Neural progenitor cell (in vitro differentiated cells): ENCODE results near the gene CACFD1. TPM values are rescaled to one million over a fixed set of nuclear protein-coding genes. Genes with fewer than 3 reads are reported as not detected.

Source experiments
- DNase-seq: peaks from one replicate; pipeline ENCODE4 v3.0.0-alpha.2; 2016; ENCODE audit warnings: low spot score
- H2AFZ ChIP-seq: fragments of 200-600 bp; sonication (generic); replicated peaks from 2 replicates; pipeline ENCODE4 v1.6.1; 2016; ENCODE audit warnings: antibody characterized with exemption
- H3F3A ChIP-seq: fragments of 200-600 bp; sonication (generic); 2 replicates; pipeline ENCODE4 v1.6.1; 2016; ENCODE audit warnings: antibody characterized with exemption, low read depth
- H3K27ac ChIP-seq: fragments of 200-600 bp; sonication (generic); 2 replicates; pipeline ENCODE4 v1.5.1; 2016; ENCODE audit warnings: mild to moderate bottlenecking
- H3K27me3 ChIP-seq: fragments of 200-600 bp; sonication (generic); 2 replicates; pipeline ENCODE4 v1.6.1; 2016; ENCODE audit warnings: mild to moderate bottlenecking, moderate library complexity
- H3K36me3 ChIP-seq: fragments of 200-600 bp; sonication (generic); 2 replicates; pipeline ENCODE4 v1.5.1; 2016
- H3K4me1 ChIP-seq: fragments of 200-600 bp; sonication (generic); 2 replicates; pipeline ENCODE4 v1.6.1; 2016; ENCODE audit warnings: mixed run types
- H3K4me2 ChIP-seq: fragments of 200-600 bp; sonication (generic); 2 replicates; pipeline ENCODE4 v1.6.1; 2016
- H3K4me3 ChIP-seq: fragments of 200-600 bp; sonication (generic); 2 replicates; pipeline ENCODE4 v1.5.1; 2016
- H3K79me2 ChIP-seq: fragments of 200-600 bp; sonication (generic); 2 replicates; pipeline ENCODE4 v1.6.1; 2016; ENCODE audit warnings: low read depth
- H3K9ac ChIP-seq: fragments of 200-600 bp; sonication (generic); 2 replicates; pipeline ENCODE4 v1.6.1; 2016
- H3K9me3 ChIP-seq: fragments of 200-600 bp; sonication (generic); 2 replicates; pipeline ENCODE4 v1.5.1; 2016; ENCODE audit warnings: low read depth
- H4K20me1 ChIP-seq: fragments of 200-600 bp; sonication (generic); 2 replicates; pipeline ENCODE4 v1.6.1; 2016; ENCODE audit warnings: low read depth
- H3K27ac Mint-ChIP-seq: 3 replicates; pipeline ENCODE4 v1.8.0; 2021; ENCODE audit warnings: mixed read lengths
- H3K27me3 Mint-ChIP-seq: 2 replicates; pipeline ENCODE4 v1.8.0; 2022; ENCODE audit warnings: low read depth, mild to moderate bottlenecking, inconsistent platforms, moderate library complexity, mixed read lengths; ENCODE audit not compliant: insufficient read depth
- H3K36me3 Mint-ChIP-seq: 3 replicates; pipeline ENCODE4 v1.8.0; 2021; ENCODE audit warnings: mixed read lengths
- H3K4me1 Mint-ChIP-seq: 3 replicates; pipeline ENCODE4 v1.8.0; 2021; ENCODE audit warnings: mixed read lengths
- H3K4me3 Mint-ChIP-seq: 3 replicates; pipeline ENCODE4 v1.8.0; 2021; ENCODE audit warnings: mild to moderate bottlenecking, moderate library complexity, mixed read lengths
- H3K9me3 Mint-ChIP-seq: 3 replicates; pipeline ENCODE4 v1.8.0; 2020; ENCODE audit warnings: mixed read lengths
- EZH2 ChIP-seq: fragments of 200-600 bp; sonication (generic); IDR thresholded peaks from 2 replicates; pipeline ENCODE4 v1.6.1; 2017; ENCODE audit warnings: antibody characterized with exemption, mild to moderate bottlenecking, moderate library complexity
- EZH2phosphoT487 ChIP-seq: fragments of 200-600 bp; sonication (generic); IDR thresholded peaks from 2 replicates; pipeline ENCODE4 v1.6.1; 2017; ENCODE audit warnings: antibody characterized with exemption
- total RNA-seq: library from RNA; depleted of rRNA; stranded (reverse); fragments of >200 nt; gene quantifications from 2 replicates; pipeline ENCODE4 v1.2.3, GENCODE V29; 2015; ENCODE audit warnings: low replicate concordance
- TF ChIP-seq, protein P1 (sequence below): fragments of 200-600 bp; sonication (generic); IDR thresholded peaks from 2 replicates; pipeline ENCODE4 v1.5.1; 2017; ENCODE audit warnings: antibody characterized with exemption, mild to moderate bottlenecking

The CACFD1 gene
- total RNA-seq, 1 donor from 2014 or later: 15.7 TPM

- Mint-ChIP-seq H3K27me3 (peaks cover 8% of the 10 kb centered on the region), H3K4me1 (peaks cover 4% of the 10 kb centered on the region), H3K27ac (no peak overlapping the region), H3K9me3 (no peaks in the 10 kb centered on the region), H3K36me3 (no peaks in the 10 kb centered on the region), H3K4me3 (no peak overlapping the region)
- Histone ChIP-seq H3K4me1 (peaks cover 6% of the 10 kb centered on the region), H3K4me3 (no peak overlapping the region), H3K4me2 (no peak overlapping the region), H3K9ac (no peak overlapping the region), H3K27me3 (peaks cover under 1% of the 10 kb centered on the region), H2AFZ (no peak overlapping the region), H3K36me3 (no peaks in the 10 kb centered on the region), H3K79me2 (peaks cover 8% of the 10 kb centered on the region), H4K20me1 (peaks cover 5% of the 10 kb centered on the region), H3K9me3 (no peaks in the 10 kb centered on the region), H3F3A (peaks cover 3% of the 10 kb centered on the region), H3K27ac (no peak overlapping the region)
- TF ChIP-seq EZH2phosphoT487 (no peak), EZH2 (no peak)
- TF ChIP-seq, protein P1, sequence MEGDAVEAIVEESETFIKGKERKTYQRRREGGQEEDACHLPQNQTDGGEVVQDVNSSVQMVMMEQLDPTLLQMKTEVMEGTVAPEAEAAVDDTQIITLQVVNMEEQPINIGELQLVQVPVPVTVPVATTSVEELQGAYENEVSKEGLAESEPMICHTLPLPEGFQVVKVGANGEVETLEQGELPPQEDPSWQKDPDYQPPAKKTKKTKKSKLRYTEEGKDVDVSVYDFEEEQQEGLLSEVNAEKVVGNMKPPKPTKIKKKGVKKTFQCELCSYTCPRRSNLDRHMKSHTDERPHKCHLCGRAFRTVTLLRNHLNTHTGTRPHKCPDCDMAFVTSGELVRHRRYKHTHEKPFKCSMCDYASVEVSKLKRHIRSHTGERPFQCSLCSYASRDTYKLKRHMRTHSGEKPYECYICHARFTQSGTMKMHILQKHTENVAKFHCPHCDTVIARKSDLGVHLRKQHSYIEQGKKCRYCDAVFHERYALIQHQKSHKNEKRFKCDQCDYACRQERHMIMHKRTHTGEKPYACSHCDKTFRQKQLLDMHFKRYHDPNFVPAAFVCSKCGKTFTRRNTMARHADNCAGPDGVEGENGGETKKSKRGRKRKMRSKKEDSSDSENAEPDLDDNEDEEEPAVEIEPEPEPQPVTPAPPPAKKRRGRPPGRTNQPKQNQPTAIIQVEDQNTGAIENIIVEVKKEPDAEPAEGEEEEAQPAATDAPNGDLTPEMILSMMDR: no peak
- no peak for DNase-seq
Observed at GRCh38 chr9:133474215-133474614, 14.4 kb downstream of the CACFD1 start.

GRCh38 chr9:133474853-133475252, 15.1 kb downstream of the CACFD1 start:
- Histone ChIP-seq H3F3A (peaks cover 5% of the 10 kb centered on the region), H3K4me2 (no peak overlapping the region), H3K27ac (no peak overlapping the region), H3K4me1 (peaks cover 10% of the 10 kb centered on the region), H3K4me3 (no peak overlapping the region), H3K79me2 (peaks cover 8% of the 10 kb centered on the region), H2AFZ (no peak overlapping the region), H3K9ac (no peak overlapping the region), H3K27me3 (peaks cover 7% of the 10 kb centered on the region), H4K20me1 (peaks cover 5% of the 10 kb centered on the region), H3K9me3 (no peaks in the 10 kb centered on the region), H3K36me3 (no peaks in the 10 kb centered on the region)
- H3K4me1 Mint-ChIP-seq: peaks cover 4% of the 10 kb centered on the region
- H3K27ac Mint-ChIP-seq: no peak overlapping the region
- H3K36me3 Mint-ChIP-seq: no peaks in the 10 kb centered on the region
- H3K4me3 Mint-ChIP-seq: no peak overlapping the region
- TF ChIP-seq EZH2phosphoT487: no peak
- TF ChIP-seq, protein P1: no peak
- no peak for TF ChIP-seq EZH2
- peaks cover 8% of the 10 kb centered on the region for H3K27me3 Mint-ChIP-seq
- H3K9me3 Mint-ChIP-seq: no peaks in the 10 kb centered on the region
- no peak for DNase-seq

GRCh38 chr9:133475292-133476012, 15.7 kb downstream of the CACFD1 start:
- Mint-ChIP-seq H3K4me3 (no peak overlapping the region), H3K4me1 (peaks cover 4% of the 10 kb centered on the region), H3K36me3 (no peaks in the 10 kb centered on the region), H3K27ac (no peak overlapping the region), H3K9me3 (no peaks in the 10 kb centered on the region), H3K27me3 (peaks cover 8% of the 10 kb centered on the region)
- peaks cover 10% of the 10 kb centered on the region for H3K4me1 ChIP-seq
- no peak overlapping the region for H2AFZ ChIP-seq
- H3K27me3 ChIP-seq: peaks cover 13% of the 10 kb centered on the region
- peaks cover 4% of the 10 kb centered on the region for H4K20me1 ChIP-seq
- H3K4me2 ChIP-seq: no peak overlapping the region
- H3K4me3 ChIP-seq: no peak overlapping the region
- H3K27ac ChIP-seq: no peak overlapping the region
- peaks cover 6% of the 10 kb centered on the region for H3F3A ChIP-seq
- TF ChIP-seq, protein P1: no peak
- TF ChIP-seq EZH2 (no peak), EZH2phosphoT487 (no peak)
- no peaks in the 10 kb centered on the region for H3K9me3 ChIP-seq
- H3K9ac ChIP-seq: no peak overlapping the region
- no peaks in the 10 kb centered on the region for H3K36me3 ChIP-seq
- peaks cover 8% of the 10 kb centered on the region for H3K79me2 ChIP-seq
- DNase-seq: no peak
